Urinary bladder (tissue), 4 donors: ENCODE data around the gene HABP4. TPM values are rescaled to one million over a fixed set of nuclear protein-coding genes. Genes with fewer than 3 reads are reported as not detected.

Experiments used
- DNase-seq: peaks from one replicate; pipeline ENCODE4 v3.0.0-alpha.2; 2015; ENCODE audit errors: extremely low spot score
- H3K27ac ChIP-seq: one replicate; pipeline ENCODE4 v1.5.1; 2013; ENCODE audit warnings: low read depth, mild to moderate bottlenecking, moderate library complexity
- H3K36me3 ChIP-seq: one replicate; pipeline ENCODE4 v1.6.1; 2013; ENCODE audit warnings: mild to moderate bottlenecking, moderate library complexity; ENCODE audit not compliant: insufficient read depth
- H3K4me1 ChIP-seq: one replicate; pipeline ENCODE4 v1.6.1; 2013; ENCODE audit warnings: mild to moderate bottlenecking, moderate library complexity; ENCODE audit not compliant: insufficient read depth
- H3K4me3 ChIP-seq: one replicate; pipeline ENCODE4 v1.5.1; 2013; ENCODE audit warnings: low read depth, low read length
- WGBS: extraction: QIAGEN DNeasy Blood & Tissue Kit; methylation state at CpG from one replicate; pipeline ENCODE4 v1.1.7; 2013; 5-methylcytosine and 5-hydroxymethylcytosine counted together
- polyA plus RNA-seq: library from polyadenylated mRNA; stranded (reverse); fragments of 200-250 nt; gene quantifications from one replicate; pipeline ENCODE4 v1.2.3, GENCODE V29; 2013
- total RNA-seq: library from RNA; depleted of rRNA; stranded (reverse); fragments of >200 nt; gene quantifications from one replicate; pipeline ENCODE4 v1.2.3, GENCODE V29; 2014
- donor health status: healthy with polysubstance abuse.
- donor health status: healthy.

The HABP4 gene
- total and polyA plus RNA-seq, 2 donors: 6.6 to 17.8 TPM

GRCh38 chr9:96491079-96491879 is 41.3 kb downstream of the HABP4 start:
- H3K27ac ChIP-seq: no peak overlapping the region
- DNase-seq: no peak
- H3K36me3 ChIP-seq: no peaks in the 10 kb centered on the region
- H3K4me1 ChIP-seq: no peaks in the 10 kb centered on the region
- H3K4me3 ChIP-seq: no peak overlapping the region
- WGBS: 80% methylated on average over 10 of the region's 10 CpGs

GRCh38 chr9:96491880-96492525 is 42.0 kb downstream of the HABP4 start:
- DNase-seq: no peak
- no peak overlapping the region for H3K27ac ChIP-seq
- no peaks in the 10 kb centered on the region for H3K4me1 ChIP-seq
- no peak overlapping the region for H3K4me3 ChIP-seq
- WGBS: 91% methylated on average over 17 of the region's 17 CpGs
- no peaks in the 10 kb centered on the region for H3K36me3 ChIP-seq

DNA sequence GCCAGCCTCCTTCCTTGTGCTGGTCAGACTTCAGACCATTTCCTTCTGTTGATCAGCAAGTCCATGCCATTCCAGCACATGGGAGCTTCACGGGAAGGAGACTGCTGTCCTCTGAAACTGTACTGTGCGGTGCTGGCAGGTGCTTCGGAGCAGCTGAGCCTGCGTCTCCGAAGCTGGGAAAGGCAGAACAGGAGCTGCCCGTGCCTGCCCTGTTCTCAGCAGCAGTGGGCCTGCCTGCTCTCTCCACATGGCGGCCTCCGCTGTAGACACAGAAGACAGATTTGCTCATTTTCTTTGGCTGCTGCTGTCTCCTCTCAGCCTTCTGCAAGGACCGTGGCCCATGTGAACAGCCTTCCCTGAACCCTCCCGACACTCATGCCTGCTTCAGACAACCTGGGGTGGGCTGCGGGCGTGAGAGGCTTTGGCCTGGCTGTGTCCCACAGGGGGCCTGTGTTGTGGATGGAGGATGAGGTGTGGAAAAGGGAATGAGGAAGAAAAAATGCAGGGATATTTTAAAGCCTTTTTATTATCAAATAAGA is 43.1 kb downstream of the HABP4 start:
- WGBS: 87% methylated on average over 12 of the region's 12 CpGs
- Histone ChIP-seq H3K4me1 (no peaks in the 10 kb centered on the region), H3K4me3 (no peak overlapping the region), H3K27ac (no peak overlapping the region), H3K36me3 (no peaks in the 10 kb centered on the region)
- DNase-seq: no peak

- WGBS: 84% methylated on average over 13 of the region's 13 CpGs
- H3K4me1 ChIP-seq: no peaks in the 10 kb centered on the region
- no peak overlapping the region for H3K27ac ChIP-seq
- DNase-seq: no peak
- no peak overlapping the region for H3K4me3 ChIP-seq
- no peaks in the 10 kb centered on the region for H3K36me3 ChIP-seq
Observed at GRCh38 chr9:96493757-96494156, 43.8 kb downstream of the HABP4 start.

GRCh38 chr9:96494215-96494800 is 44.3 kb downstream of the HABP4 start:
- no peak overlapping the region for H3K27ac ChIP-seq
- H3K36me3 ChIP-seq: no peaks in the 10 kb centered on the region
- WGBS: 78% methylated on average over 8 of the region's 8 CpGs

DNA sequence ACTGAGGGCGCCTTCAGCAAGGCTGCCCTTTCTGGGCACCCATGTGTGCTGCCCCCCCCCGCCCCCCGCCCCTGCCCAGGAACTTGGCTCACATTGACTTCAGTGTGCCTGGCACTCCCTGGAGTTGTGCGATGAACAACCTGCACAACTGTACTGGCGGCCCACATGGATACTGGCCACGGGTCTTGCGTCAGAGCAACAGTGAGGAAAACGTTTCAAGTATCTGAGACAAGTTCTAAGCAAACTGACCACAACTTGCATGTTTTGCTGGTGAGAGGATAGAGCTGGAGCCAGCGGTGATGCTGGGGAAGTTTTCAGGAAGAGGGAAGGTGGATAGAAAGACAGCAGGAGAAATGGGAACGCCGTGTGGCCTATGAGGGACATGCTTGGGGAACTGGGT is 45.4 kb downstream of the HABP4 start:
- Histone ChIP-seq H3K36me3 (no peaks in the 10 kb centered on the region), H3K4me1 (no peaks in the 10 kb centered on the region), H3K4me3 (no peak overlapping the region), H3K27ac (no peak overlapping the region)
- no peak for DNase-seq
- 82% methylated on average over 11 of the region's 11 CpGs for WGBS

More at GRCh38 chr9:96494215-96494800, 44.3 kb downstream of the HABP4 start:
- no peak for DNase-seq
- Histone ChIP-seq H3K4me1 (no peaks in the 10 kb centered on the region), H3K4me3 (no peak overlapping the region)

- Histone ChIP-seq H3K4me1 (no peaks in the 10 kb centered on the region), H3K36me3 (no peaks in the 10 kb centered on the region), H3K4me3 (no peak overlapping the region), H3K27ac (no peak overlapping the region)
- DNase-seq: no peak
- 94% methylated on average over 55 of the region's 55 CpGs for WGBS
Observed at GRCh38 chr9:96496368-96497116, 46.6 kb downstream of the HABP4 start.

DNA sequence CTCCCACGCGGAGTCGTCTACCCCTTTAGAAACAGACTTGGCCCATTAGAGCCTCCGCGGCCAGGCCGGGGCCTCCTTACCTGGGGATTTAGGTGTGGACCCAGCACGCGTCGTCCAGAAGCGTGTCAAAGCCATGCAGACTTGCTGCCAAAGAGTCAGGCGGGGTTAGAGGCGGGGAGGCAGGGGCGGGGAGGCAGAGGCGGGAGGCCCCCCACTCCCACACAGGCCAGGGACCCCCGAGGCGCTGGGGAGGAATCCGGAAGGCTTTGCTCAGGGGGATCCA is 47.1 kb downstream of the HABP4 start:
- H3K27ac ChIP-seq: no peak overlapping the region
- H3K4me1 ChIP-seq: no peaks in the 10 kb centered on the region
- H3K4me3 ChIP-seq: no peak overlapping the region
- 93% methylated on average over 17 of the region's 17 CpGs for WGBS
- no peaks in the 10 kb centered on the region for H3K36me3 ChIP-seq
- DNase-seq: no peak

GRCh38 chr9:96498796-96499195 is 48.8 kb downstream of the HABP4 start:
- DNase-seq: no peak
- H3K36me3 ChIP-seq: no peaks in the 10 kb centered on the region
- WGBS: 86% methylated on average over 7 of the region's 7 CpGs
- no peak overlapping the region for H3K4me3 ChIP-seq
- H3K4me1 ChIP-seq: no peaks in the 10 kb centered on the region
- H3K27ac ChIP-seq: no peak overlapping the region

DNA sequence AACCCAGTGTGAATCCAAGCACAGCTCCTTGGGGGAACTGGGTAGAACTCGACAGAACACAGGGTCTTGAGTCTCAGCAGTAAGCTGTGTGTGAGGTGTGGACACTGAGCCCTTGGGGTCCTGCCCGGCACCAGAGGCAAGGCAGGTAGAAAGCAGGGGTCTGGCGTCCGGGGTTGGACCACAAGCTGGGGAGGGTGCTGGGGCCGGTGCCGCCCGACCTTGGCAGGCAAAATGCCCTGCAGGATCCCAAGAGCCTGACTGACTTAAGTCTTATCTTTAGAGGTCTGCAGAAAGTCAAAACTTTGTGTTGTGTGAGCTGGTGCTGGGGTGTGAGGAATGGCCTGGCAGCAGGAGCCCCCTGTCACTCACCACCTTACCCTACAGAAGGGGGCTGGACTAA is 49.3 kb downstream of the HABP4 start:
- 87% methylated on average over 7 of the region's 7 CpGs for WGBS
- Histone ChIP-seq H3K4me3 (no peak overlapping the region), H3K27ac (no peak overlapping the region), H3K4me1 (no peaks in the 10 kb centered on the region), H3K36me3 (no peaks in the 10 kb centered on the region)
- DNase-seq: no peak

DNA sequence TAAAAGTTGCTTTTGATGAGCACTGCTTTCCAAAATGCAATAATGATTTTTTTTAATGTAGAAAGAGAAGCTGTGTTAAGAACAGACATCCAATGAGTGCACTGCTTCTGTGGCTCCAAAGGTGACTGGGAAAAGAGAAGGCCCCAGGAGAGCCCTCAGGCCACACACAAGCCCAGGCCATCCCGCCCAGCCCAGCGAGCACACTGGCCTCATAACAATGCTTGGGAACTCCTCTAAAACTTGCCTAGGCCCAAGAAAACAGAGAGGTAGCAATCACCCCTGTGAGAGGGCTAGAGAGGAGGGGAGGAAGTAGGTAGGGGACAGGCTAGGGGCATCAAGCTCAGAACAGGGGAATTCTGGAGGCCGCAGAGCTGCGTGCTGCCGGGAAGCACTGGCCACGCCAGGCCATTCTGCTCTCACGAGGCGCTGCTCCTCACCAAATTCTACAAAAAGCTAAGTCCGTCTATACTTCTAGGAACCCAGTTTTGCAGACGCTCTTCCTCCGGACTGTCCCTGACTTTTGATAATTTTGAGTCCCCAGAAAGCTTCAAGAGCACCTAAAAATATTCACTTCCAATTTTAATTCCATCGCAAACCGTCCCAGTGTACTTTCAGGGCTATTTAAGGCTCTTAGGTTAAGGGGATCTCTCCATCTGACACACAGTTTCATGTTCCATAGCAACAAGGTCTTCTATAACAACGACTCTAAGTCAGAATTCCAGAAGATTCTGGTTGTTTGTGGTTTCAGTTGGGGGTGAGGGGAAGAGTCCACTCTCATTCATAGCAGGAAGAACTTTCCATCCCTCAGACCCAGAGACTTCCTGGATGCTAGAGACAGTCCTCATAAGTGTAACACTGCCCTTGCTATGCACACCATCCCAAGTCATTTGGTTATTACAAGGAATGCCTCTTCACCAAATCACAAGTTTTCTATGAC is 51.0 kb downstream of the HABP4 start:
- DNase-seq: no peak
- H3K4me3 ChIP-seq: no peak overlapping the region
- no peaks in the 10 kb centered on the region for H3K4me1 ChIP-seq
- H3K27ac ChIP-seq: no peak overlapping the region
- H3K36me3 ChIP-seq: no peaks in the 10 kb centered on the region
- WGBS: 85% methylated on average over 14 of the region's 14 CpGs

DNA sequence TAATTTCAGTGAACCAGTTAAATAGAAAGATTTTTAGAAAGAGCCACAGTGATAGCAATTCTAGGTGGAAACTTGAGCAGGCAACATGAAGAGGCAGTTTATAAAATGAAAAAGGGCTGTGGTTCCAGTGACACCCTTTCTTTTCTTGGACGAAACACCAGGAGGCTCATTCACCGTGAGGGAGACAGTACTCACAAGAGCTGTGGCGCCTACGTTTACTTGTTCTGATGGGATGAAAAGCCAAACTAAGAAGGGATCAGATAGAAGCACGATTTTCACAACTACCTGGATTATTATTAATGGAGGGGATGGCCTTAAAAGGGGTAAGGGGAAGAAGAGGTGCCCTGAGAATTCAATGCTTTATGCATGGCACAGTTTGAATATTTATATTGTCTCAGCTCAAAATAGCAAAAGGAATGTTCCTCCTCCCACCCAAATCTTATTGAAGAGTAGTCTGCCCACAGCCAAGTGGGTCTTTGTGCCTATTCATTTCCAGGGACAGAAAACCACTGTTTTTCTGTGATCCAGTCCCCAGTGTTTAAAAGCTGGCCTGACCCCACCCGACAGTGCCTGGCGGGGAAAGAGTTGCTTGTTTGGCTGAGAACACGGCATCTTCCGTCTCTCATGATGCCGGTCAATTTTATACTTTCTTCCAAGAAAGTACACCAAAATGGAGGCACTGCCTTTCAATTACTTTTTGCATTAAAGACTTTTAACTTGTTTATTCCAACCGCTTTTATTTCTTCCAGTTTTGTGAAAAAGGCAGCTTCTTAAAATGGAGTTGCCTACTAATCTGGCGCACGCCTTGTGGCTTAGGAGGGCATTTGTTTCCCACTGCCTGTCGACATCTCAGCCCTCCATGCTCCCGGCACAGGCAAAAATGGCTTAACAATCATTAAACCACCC is 51.9 kb downstream of the HABP4 start:
- 86% methylated on average over 15 of the region's 15 CpGs for WGBS
- no peak overlapping the region for H3K4me3 ChIP-seq
- DNase-seq: no peak
- H3K4me1 ChIP-seq: no peaks in the 10 kb centered on the region
- H3K27ac ChIP-seq: no peak overlapping the region
- H3K36me3 ChIP-seq: no peaks in the 10 kb centered on the region
